Right atrium auricular region (tissue), 2 donors: Measurements from ENCODE around the gene GALNS. TPM values are rescaled to one million over a fixed set of nuclear protein-coding genes. Genes with fewer than 3 reads are reported as not detected.

ENCODE experiments used
- DNase-seq: peaks from one replicate; pipeline ENCODE4 v3.0.0-alpha.2; 2019; ENCODE audit warnings: low spot score
- H3K27ac ChIP-seq, 2 donors: fragments of 200-600 bp; sonication (generic); 1 replicate in 1 of 2; 2 replicates in 1 of 2; pipeline ENCODE4 v1.5.1; 2016 to 2019
- H3K27me3 ChIP-seq, 2 donors: fragments of 200-600 bp; sonication (generic); one replicate each; pipeline versions ENCODE4 v1.5.1 to v1.6.0; 2017 to 2019
- H3K36me3 ChIP-seq: fragments of 200-600 bp; sonication (generic); one replicate; pipeline ENCODE4 v1.5.1; 2016
- H3K4me1 ChIP-seq, 2 donors: fragments of 200-600 bp; sonication (generic); one replicate each; pipeline versions ENCODE4 v1.5.1 to v1.6.0; 2017 to 2019
- H3K4me3 ChIP-seq, 2 donors: fragments of 200-600 bp; sonication (generic); 1 replicate in 1 of 2; 2 replicates in 1 of 2; pipeline ENCODE4 v1.5.1; 2017 to 2019; ENCODE audit warnings: mild to moderate bottlenecking in 1 of 2, moderate library complexity in 1 of 2
- H3K9me3 ChIP-seq, 2 donors: fragments of 200-600 bp; sonication (generic); one replicate each; pipeline ENCODE4 v1.5.1; 2019
- CTCF ChIP-seq, 2 donors: fragments of 200-600 bp; sonication (generic); IDR thresholded peaks; one replicate each; pipeline ENCODE4 v1.5.1; 2019; ENCODE audit warnings: antibody characterized with exemption in 2 of 2
- total RNA-seq, 2 donors: library from RNA; depleted of rRNA; stranded (reverse); fragments of >200 nt; gene quantifications; one replicate each; pipeline ENCODE4 v1.1.0, GENCODE V29; 2016

GALNS gene
- total RNA-seq, 2 donors from 2014 or later = 12.6 to 18.8 TPM

DNA sequence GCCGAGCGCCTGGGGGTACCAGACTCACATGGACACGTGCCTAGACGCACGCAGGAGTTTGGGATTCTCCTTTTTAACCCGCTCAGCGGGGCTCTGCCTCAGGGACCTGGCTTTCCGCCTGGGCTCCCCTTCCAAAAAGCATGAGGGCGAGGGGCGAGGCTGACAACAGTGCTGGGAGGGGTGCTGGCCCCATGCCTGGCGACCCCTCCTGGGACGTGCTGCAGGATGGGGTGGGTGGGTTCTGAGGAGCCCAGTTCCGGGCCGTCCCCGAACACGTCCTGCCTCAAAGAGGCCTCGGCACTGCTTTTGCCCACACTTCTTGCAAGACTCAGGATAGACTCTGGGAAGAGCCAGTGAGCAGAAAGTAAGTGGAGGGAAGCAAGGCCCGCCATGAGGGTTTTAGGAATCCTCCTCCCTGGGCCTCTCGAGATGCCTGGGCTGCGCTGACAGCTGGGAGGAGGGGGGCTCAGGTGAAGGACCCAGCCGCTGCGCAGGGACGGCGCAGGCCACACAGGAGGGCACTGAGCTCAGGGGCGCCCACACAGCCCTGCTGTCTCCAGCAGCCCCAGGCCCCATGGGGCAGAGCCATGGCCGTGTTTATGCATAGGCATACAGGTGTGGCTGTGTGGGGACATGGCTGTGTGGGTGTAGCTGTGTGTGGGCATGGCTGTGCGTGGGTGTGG is 25.1 kb upstream of the GALNS start:
- Histone ChIP-seq H3K27me3 (no peaks in the 10 kb centered on the region), H3K27ac (no peak overlapping the region), H3K9me3 (no peaks in the 10 kb centered on the region), H3K4me1 (peaks cover 0 to 17% of the 10 kb centered on the region in 2 donors), H3K36me3 (peaks cover 6% of the 10 kb centered on the region), H3K4me3 (no peak overlapping the region)
- TF ChIP-seq CTCF (IDR thresholded peaks at IDR 0.05) = no peak
- no peak for DNase-seq

DNA sequence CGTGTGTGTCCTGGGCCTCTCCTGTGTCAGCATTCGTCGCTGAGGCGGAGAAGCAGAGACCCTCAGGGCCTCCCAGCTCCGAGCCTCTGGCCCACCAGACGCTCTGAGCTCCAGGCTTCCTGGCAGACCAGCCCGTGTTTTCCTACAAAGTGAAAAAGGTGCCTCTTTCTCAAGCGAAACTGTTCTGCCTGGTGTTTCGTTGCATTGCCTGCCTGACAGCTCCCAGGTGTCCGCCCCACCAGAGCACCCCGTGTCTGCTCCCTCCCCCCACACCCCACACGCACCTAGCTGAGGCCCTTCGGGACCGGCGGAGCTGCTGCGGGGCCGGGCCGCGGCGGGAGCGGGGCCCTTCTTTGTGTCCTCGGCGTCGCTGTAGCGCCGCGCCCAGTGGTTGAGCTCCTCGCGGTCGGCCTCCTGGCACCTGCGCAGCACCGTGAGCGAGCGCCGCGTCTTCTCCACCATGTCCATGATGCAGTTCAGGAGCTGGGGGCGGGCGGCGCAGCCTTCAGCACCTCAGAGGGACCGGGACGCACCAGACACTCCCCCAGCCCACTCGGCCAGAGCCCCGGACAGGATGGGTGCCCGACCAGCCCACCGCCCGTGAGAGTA is 24.4 kb upstream of the GALNS start:
- Histone ChIP-seq H3K27me3 (no peaks in the 10 kb centered on the region), H3K36me3 (peaks cover 6% of the 10 kb centered on the region)
- DNase-seq = no peak

DNA sequence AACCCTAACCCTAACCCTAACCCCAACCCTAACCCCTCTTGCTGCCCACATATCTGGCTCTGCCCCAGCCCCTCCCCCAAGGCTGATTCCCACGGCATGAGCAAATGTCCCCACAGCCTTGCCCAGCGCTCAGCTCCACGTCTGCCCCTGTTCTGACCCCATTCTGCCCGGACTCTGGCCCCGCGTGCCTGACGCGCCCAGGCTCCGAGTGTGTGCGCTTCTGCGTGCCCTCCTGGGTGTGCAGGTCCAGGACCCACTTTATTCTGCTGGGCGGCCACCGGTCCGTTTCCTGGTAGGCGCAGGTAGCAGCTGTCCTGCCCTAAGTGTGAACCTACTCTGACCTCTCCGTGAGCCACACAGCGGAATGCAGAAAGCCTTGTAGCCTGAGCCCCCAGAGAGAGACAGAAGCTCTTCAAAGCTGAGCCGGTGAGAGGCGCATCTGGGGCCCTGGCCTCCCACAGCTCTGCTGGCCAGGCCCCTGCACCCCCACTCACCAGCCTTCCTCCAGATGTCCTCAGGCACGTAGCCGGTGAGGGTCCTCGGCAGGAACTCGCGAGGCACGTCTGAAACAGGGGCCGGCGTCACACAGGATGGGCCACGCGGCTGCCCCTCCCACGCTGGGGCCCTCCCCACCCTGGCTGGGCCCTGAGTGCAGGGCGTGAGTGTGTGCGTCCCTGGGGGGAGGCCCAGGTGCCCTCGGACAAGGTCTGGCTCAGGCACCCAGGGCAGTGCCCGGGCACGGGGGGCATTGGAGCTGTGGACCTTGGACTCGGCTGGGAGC is 23.7 kb upstream of the GALNS start:
- no peak for DNase-seq
- Histone ChIP-seq H3K27me3 (no peaks in the 10 kb centered on the region), H3K4me3 (no peak overlapping the region), H3K27ac (no peak overlapping the region), H3K9me3 (no peaks in the 10 kb centered on the region), H3K4me1 (peaks cover 0 to 5% of the 10 kb centered on the region in 2 donors), H3K36me3 (peaks cover 6% of the 10 kb centered on the region)
- TF ChIP-seq CTCF (IDR thresholded peaks at IDR 0.05) = no peak

More for the DNA sequence above, 24.4 kb upstream of the GALNS start:
- TF ChIP-seq CTCF (IDR thresholded peaks at IDR 0.05) = no peak
- Histone ChIP-seq H3K27ac (no peak overlapping the region), H3K9me3 (no peaks in the 10 kb centered on the region), H3K4me3 (no peak overlapping the region), H3K4me1 (peaks cover 0 to 10% of the 10 kb centered on the region in 2 donors)

DNA sequence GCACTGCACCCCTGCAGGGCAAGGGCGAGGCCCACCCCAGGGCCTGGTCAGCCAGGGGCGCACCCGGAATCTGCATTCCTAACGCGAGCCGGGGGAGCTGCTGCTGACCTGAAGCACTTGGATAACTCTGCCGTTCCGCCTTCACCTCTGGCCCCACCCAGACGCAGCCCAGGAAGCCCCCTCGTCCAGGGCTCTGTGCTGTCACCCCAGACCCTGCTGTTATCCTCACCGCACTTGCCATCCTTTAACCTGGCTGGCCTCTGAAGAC is 23.0 kb upstream of the GALNS start:
- Histone ChIP-seq H3K36me3 (peaks cover 5% of the 10 kb centered on the region), H3K27ac (no peak overlapping the region), H3K4me1 (peaks cover 0 to 5% of the 10 kb centered on the region in 2 donors), H3K4me3 (no peak overlapping the region), H3K9me3 (no peaks in the 10 kb centered on the region), H3K27me3 (no peaks in the 10 kb centered on the region)
- no peak for DNase-seq
- TF ChIP-seq CTCF (IDR thresholded peaks at IDR 0.05) = no peak

- H3K36me3 ChIP-seq = no peaks in the 10 kb centered on the region
Measured at GRCh38 chr16:88878967-88879787, 22.4 kb upstream of the GALNS start.

More at GRCh38 chr16:88878967-88879787, 22.4 kb upstream of the GALNS start:
- Histone ChIP-seq H3K4me3 (no peak overlapping the region), H3K4me1 (peaks cover 0 to 5% of the 10 kb centered on the region in 2 donors), H3K9me3 (no peaks in the 10 kb centered on the region), H3K27me3 (no peaks in the 10 kb centered on the region), H3K27ac (no peak overlapping the region)
- no peak for TF ChIP-seq CTCF (IDR thresholded peaks at IDR 0.05)
- no peak for DNase-seq
